Activated B cell treated with CpG ODN at 0.5 μM for 24 hours (primary cell): ENCODE measurements around the gene ARMH3. TPM values are rescaled to one million over a fixed set of nuclear protein-coding genes. Genes with fewer than 3 reads are reported as not detected.

Experiments used
- ATAC-seq: fragments of 200-7000 bp; cut with Tn5 transposase; one replicate; pipeline ENCODE4 v1.10.0; 2021; ENCODE audit warnings: low read depth, mild to moderate bottlenecking, moderate library complexity
- CTCF ChIA-PET: fragments of 350-600 bp; sonication (Branson Sonifier 250); formaldehyde crosslinking; loops from one replicate; lab custom pipeline; 2021; ENCODE audit warnings: antibody characterized with exemption; lab: Charles Lee
- POLR2A ChIA-PET: fragments of 350-600 bp; sonication (Branson Sonifier 250); formaldehyde crosslinking; loops from one replicate; lab custom pipeline; 2021; ENCODE audit warnings: antibody characterized with exemption; lab: Charles Lee
- DNase-seq: peaks from one replicate; pipeline ENCODE4 v3.0.0; 2022
- H3K27ac Mint-ChIP-seq: one replicate; pipeline ENCODE4 v1.8.0; 2020; ENCODE audit warnings: mixed read lengths
- H3K27me3 Mint-ChIP-seq: one replicate; pipeline ENCODE4 v1.8.0; 2021; ENCODE audit warnings: mixed read lengths
- H3K36me3 Mint-ChIP-seq: one replicate; pipeline ENCODE4 v1.8.0; 2021; ENCODE audit warnings: low read depth, mixed read lengths
- H3K4me1 Mint-ChIP-seq: one replicate; pipeline ENCODE4 v1.8.0; 2021; ENCODE audit warnings: mixed read lengths
- H3K4me3 Mint-ChIP-seq: one replicate; pipeline ENCODE4 v1.8.0; 2020; ENCODE audit warnings: mild to moderate bottlenecking, mixed read lengths
- H3K9me3 Mint-ChIP-seq: one replicate; pipeline ENCODE4 v1.8.0; 2020; ENCODE audit warnings: mixed read lengths
- CTCF ChIP-seq: fragments of 200-600 bp; IDR thresholded peaks from one replicate; pipeline ENCODE4 v1.8.0; 2022; ENCODE audit warnings: antibody characterized with exemption, mild to moderate bottlenecking
- intact Hi-C: fragments of 100-400 bp; cut with micrococcal nuclease; formaldehyde crosslinking; loops from one replicate; pipeline ENCODE4 v1.15.1; 2024
- total RNA-seq: library from RNA; stranded (reverse); gene quantifications from 2 replicates; pipeline ENCODE4 v1.2.3, GENCODE V29; 2022

Gene ARMH3
- total RNA-seq, 1 donor from 2014 or later: 35.4 TPM

- Mint-ChIP-seq H3K27ac (peak overlapping the region; percentile 79), H3K27me3 (no peaks in the 10 kb centered on the region), H3K4me1 (peaks cover 41% of the 10 kb centered on the region), H3K36me3 (peaks cover 27% of the 10 kb centered on the region), H3K4me3 (no peak overlapping the region), H3K9me3 (no peaks in the 10 kb centered on the region)
- ChIA-PET POLR2A (interaction anchor here (0.6 to 4.0 kb wide), 6 partner anchors 23 to 119 kb away, joined by 3 to 64 read pairs (median 4); partner anchors contain the start of gene OGA), CTCF (interaction anchor here (0.6 to 14.6 kb wide), 32 partner anchors 9 to 622 kb away, joined by 3 to 338 read pairs (median 4); partner anchors contain the start of gene KCNIP2)
- intact Hi-C loops: loop anchor here (1.0 kb wide), 4 partner anchors 12 to 184 kb away; no protein-coding TSS in a partner anchor
- peak; percentile 62 for TF ChIP-seq CTCF
- DNase-seq (peak; percentile 62), ATAC-seq (peak; percentile 96)
These were observed 166.4 kb downstream of the ARMH3 start for GRCh38 chr10:101889256-101890210.

GRCh38 chr10:101888251-101888949 lies 167.6 kb downstream of the ARMH3 start:
- Mint-ChIP-seq H3K27ac (peak overlapping the region; percentile 79), H3K4me1 (peaks cover 31% of the 10 kb centered on the region), H3K4me3 (no peak overlapping the region), H3K9me3 (no peaks in the 10 kb centered on the region), H3K36me3 (peaks cover 32% of the 10 kb centered on the region), H3K27me3 (no peaks in the 10 kb centered on the region)
- no peak for ATAC-seq
- TF ChIP-seq CTCF: no peak
- ChIA-PET POLR2A (interaction anchor here (0.8 to 4.0 kb wide), 3 partner anchors 9 to 120 kb away, joined by 4 to 64 read pairs (median 6); no protein-coding TSS in a partner anchor), CTCF (interaction anchor here (0.7 to 14.6 kb wide), 16 partner anchors 10 to 184 kb away, joined by 3 to 338 read pairs (median 6); no protein-coding TSS in a partner anchor)
- intact Hi-C loops: no loop called here
- DNase-seq: no peak

GRCh38 chr10:101887775-101888174 lies 168.2 kb downstream of the ARMH3 start:
- peaks cover 27% of the 10 kb centered on the region for H3K4me1 Mint-ChIP-seq
- no peak overlapping the region for H3K27ac Mint-ChIP-seq
- no peaks in the 10 kb centered on the region for H3K9me3 Mint-ChIP-seq
- CTCF ChIA-PET: interaction anchor here (0.7 to 14.6 kb wide), 13 partner anchors 10 to 185 kb away, joined by 3 to 338 read pairs (median 6); no protein-coding TSS in a partner anchor
- H3K27me3 Mint-ChIP-seq: no peaks in the 10 kb centered on the region
- H3K36me3 Mint-ChIP-seq: peaks cover 32% of the 10 kb centered on the region
- POLR2A ChIA-PET: interaction anchor here (0.9 to 4.0 kb wide), 2 partner anchors 9 to 121 kb away, joined by 6 to 64 read pairs; no protein-coding TSS in a partner anchor
- intact Hi-C loops: no loop called here
- DNase-seq: no peak
- no peak overlapping the region for H3K4me3 Mint-ChIP-seq
- TF ChIP-seq CTCF: no peak
- no peak for ATAC-seq

- no peak overlapping the region for H3K27ac Mint-ChIP-seq
- CTCF ChIA-PET: interaction anchor here (4.6 to 14.6 kb wide), 2 partner anchors 46 to 122 kb away, joined by 53 to 338 read pairs; no protein-coding TSS in a partner anchor
These were observed 169.3 kb downstream of the ARMH3 start for GRCh38 chr10:101886521-101887312.

More at GRCh38 chr10:101886521-101887312, 169.3 kb downstream of the ARMH3 start:
- DNase-seq (no peak), ATAC-seq (no peak)
- no peak for TF ChIP-seq CTCF
- Mint-ChIP-seq H3K4me3 (no peak overlapping the region), H3K36me3 (peaks cover 34% of the 10 kb centered on the region), H3K27me3 (no peaks in the 10 kb centered on the region), H3K4me1 (peaks cover 29% of the 10 kb centered on the region), H3K9me3 (no peaks in the 10 kb centered on the region)
- POLR2A ChIA-PET: interaction anchor here (0.5 to 0.6 kb wide), 2 partner anchors 40 to 119 kb away, joined by 8 to 13 read pairs; no protein-coding TSS in a partner anchor
- intact Hi-C loops: no loop called here
